ENCODE data around the gene DUSP22.

DUSP22 gene

GRCh38 chr6:382883-383810 lies 90.9 kb downstream of the DUSP22 start:
- ChIA-PET CTCF (no interaction called here), POLR2A (no interaction called here)

DNA sequence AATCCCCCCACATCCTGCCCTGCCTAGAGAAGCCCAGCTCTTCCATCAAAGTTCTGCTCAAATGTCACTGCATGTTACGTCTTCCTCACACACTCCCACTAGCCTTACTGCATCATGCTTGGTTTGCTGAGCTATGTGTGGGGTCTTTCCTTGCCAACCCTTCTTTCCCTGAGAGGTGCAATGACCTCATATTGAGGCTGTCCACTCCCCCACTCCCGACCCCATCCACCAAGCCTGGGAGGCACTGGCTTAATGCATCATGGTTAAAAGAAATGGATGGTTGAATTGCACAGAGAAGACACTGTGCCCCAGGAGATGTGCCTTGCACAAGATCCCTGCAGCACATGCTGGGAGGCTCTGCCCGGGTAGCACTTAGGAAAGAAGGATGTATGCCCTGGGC lies 91.6 kb downstream of the DUSP22 start:
- POLR2A ChIA-PET: no interaction called here
- CTCF ChIA-PET: no interaction called here
- DNase-seq (ENCODE audit: low read depth, low spot score): no peak
- no peak for TF ChIP-seq CTCF (IDR thresholded peaks at IDR 0.05; ENCODE audit: insufficient read depth, low read length, missing control alignments)
- no peak overlapping the region for H3K4me3 ChIP-seq (ENCODE audit: low read depth, low read length)

More at GRCh38 chr6:382883-383810, 90.9 kb downstream of the DUSP22 start:
- H3K4me3 ChIP-seq (ENCODE audit: low read depth, low read length): no peak overlapping the region
- no peak for TF ChIP-seq CTCF (IDR thresholded peaks at IDR 0.05; ENCODE audit: insufficient read depth, low read length, missing control alignments)
- no peak for DNase-seq (ENCODE audit: low read depth, low spot score)

DNA sequence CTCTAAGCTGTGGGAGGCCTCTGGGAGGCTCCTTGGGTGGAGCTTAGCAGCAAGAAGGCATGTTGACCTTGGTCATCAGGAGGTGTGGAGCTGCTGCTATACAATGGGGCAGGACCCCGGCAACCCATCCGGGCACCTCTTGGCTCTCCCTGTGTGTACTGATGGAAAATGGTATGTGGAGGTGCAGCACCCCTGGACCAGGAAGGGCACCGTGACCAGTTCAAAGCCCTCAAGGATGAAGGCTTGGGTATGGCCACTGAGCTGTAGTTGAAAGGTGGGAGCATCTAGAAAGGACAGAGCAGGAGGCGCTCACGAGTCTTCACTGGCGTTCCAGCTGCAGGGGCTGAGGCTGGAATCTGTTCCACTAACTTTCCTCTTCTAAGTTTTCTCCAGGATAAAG lies 92.6 kb downstream of the DUSP22 start:
- TF ChIP-seq CTCF (IDR thresholded peaks at IDR 0.05; ENCODE audit: insufficient read depth, low read length, missing control alignments): no peak
- ChIA-PET CTCF (no interaction called here), POLR2A (no interaction called here)
- DNase-seq (ENCODE audit: low read depth, low spot score): no peak
- no peak overlapping the region for H3K4me3 ChIP-seq (ENCODE audit: low read depth, low read length)

- no peak for DNase-seq (ENCODE audit: low read depth, low spot score)
- H3K4me3 ChIP-seq (ENCODE audit: low read depth, low read length): no peak overlapping the region
- ChIA-PET POLR2A (no interaction called here), CTCF (no interaction called here)
- no peak for TF ChIP-seq CTCF (IDR thresholded peaks at IDR 0.05; ENCODE audit: insufficient read depth, low read length, missing control alignments)
These were observed 93.3 kb downstream of the DUSP22 start for GRCh38 chr6:385614-386013.

DNA sequence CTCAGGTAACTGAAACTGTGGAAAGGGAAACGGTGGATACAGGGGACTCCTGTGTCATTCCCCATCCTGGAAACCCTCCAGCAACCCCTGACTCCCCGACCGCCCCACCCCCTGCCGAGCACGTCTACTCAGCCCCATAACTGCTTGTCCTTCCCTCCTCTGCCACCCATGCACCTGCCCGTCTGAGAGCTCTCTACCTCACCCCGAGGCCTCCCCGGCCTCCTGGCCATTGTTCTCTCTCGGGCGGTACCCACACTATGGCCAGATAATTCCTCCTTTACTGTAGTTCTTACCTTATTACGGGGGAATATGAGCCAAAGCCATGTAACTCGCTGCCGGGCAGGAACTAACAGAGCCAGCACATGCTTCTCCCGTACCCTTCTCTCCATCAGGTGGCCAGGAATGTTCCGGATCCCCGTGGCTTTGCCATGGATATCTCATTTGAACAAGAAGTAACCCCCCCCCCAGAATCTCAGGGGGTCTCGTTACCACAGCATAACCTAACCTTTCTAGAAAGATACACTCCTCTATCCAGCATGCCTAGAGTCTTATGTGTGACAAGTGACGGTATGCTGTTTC lies 94.5 kb downstream of the DUSP22 start:
- POLR2A ChIA-PET: no interaction called here
- CTCF ChIA-PET: no interaction called here
- H3K4me3 ChIP-seq (ENCODE audit: low read depth, low read length): no peak overlapping the region
- no peak for TF ChIP-seq CTCF (IDR thresholded peaks at IDR 0.05; ENCODE audit: insufficient read depth, low read length, missing control alignments)
- DNase-seq (ENCODE audit: low read depth, low spot score): no peak

DNA sequence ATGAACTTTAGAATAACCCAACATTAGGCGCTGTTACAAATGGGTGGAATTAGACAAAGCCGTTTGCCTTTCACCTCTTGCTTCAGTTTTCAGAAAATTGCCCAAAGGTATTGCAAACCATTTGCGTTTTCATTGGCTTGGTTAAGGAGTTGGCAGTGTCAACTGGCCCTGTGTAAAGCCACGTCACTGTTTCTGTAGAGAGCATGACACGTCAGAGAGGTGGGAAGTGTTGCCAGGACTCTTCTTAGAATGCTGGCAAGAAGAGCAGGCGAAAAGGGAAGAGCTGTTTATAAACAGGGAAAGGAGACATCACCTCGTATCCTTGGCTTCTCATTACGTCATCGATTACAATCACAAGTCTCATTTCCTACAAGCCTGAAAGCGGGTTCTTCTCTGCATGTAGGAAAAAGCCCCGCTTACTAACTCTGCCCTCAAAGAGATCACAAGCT lies 95.0 kb downstream of the DUSP22 start:
- no peak overlapping the region for H3K4me3 ChIP-seq (ENCODE audit: low read depth, low read length)
- ChIA-PET POLR2A (no interaction called here), CTCF (no interaction called here)
- no peak for TF ChIP-seq CTCF (IDR thresholded peaks at IDR 0.05; ENCODE audit: insufficient read depth, low read length, missing control alignments)
- DNase-seq (ENCODE audit: low read depth, low spot score): no peak

Measured in AG04449 (cell line).